ENCODE data around the gene ZNRF1. TPM values are rescaled to one million over a fixed set of nuclear protein-coding genes. Genes with fewer than 3 reads are reported as not detected.
"Not testable (repeated sequence)": the region's sequence is repeated elsewhere in the genome, so short reads cannot be mapped to it uniquely, and the experiment has no call there.

Gene ZNRF1
- total RNA-seq, 4 donors from 2014 or later, result 7.5 to 20.7 (median 15.1) TPM

DNA sequence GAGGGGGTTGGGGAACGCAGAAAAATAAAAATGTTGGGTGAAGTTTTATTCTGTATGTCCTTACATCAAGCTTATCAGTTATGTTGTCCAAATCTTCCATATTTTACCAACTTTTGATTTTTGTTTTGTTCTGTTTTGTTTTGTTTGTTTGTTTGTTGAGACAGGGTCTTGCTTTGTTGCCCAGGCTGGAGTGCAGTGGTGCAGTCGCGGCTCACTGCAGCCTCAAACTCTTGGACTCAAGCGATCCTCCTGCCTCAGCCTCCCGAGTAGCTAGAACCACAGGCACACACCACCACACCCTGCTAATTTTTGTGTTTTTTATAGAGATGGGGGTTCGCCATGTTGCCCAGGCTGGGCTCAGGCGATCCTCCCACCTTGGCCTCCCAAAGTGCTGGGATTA is 20.8 kb downstream of the ZNRF1 start:
- ATAC-seq (ENCODE audit: low FRiP score), result no peak
- DNase-seq (ENCODE audit: low spot score), result no peak
- TF ChIP-seq, protein P1, sequence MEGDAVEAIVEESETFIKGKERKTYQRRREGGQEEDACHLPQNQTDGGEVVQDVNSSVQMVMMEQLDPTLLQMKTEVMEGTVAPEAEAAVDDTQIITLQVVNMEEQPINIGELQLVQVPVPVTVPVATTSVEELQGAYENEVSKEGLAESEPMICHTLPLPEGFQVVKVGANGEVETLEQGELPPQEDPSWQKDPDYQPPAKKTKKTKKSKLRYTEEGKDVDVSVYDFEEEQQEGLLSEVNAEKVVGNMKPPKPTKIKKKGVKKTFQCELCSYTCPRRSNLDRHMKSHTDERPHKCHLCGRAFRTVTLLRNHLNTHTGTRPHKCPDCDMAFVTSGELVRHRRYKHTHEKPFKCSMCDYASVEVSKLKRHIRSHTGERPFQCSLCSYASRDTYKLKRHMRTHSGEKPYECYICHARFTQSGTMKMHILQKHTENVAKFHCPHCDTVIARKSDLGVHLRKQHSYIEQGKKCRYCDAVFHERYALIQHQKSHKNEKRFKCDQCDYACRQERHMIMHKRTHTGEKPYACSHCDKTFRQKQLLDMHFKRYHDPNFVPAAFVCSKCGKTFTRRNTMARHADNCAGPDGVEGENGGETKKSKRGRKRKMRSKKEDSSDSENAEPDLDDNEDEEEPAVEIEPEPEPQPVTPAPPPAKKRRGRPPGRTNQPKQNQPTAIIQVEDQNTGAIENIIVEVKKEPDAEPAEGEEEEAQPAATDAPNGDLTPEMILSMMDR (IDR thresholded peaks at IDR 0.05), result no peak

DNA sequence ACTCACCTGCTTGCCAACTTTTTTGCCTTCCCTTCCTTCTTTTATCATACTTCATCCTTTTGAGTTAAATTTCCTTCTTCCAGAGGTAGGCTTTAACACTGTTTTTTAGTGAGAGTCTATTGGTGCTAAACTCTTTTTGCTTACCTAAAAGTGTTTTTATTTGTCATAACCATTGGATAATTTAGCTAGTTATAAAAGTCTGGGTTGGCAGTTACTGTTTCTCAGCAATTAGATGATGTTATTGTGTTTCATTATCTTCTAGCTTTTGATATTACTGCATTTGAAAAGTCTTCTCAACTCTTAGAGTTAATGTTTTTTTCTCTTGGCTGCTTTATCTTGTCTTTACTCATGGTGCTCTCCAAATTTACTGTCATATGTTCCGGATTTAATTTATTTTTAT is 22.6 kb downstream of the ZNRF1 start:
- TF ChIP-seq, protein P1 (IDR thresholded peaks at IDR 0.05), result no peak
- no peak for DNase-seq (ENCODE audit: low spot score)
- ATAC-seq (ENCODE audit: low FRiP score), result no peak

DNA sequence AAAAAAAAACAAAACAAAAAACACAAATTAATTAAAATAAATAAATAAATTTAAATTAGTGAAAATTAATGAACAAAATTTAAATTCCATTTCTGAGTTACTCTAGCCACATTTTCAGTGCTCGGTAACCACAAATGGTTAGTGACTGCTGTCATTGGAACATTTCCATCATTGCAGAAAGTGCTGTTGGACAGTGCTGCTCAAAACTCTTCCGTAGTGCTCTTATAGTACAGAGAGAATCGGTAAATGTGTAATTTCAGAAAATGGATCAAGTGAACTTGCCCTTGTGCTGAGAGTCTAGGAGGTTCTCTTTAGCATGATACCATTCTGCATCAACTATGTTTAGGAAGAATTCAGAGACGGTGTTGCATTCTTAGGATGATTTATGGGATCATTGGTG is 23.7 kb downstream of the ZNRF1 start:
- ATAC-seq (ENCODE audit: low FRiP score), result no peak
- TF ChIP-seq, protein P1 (IDR thresholded peaks at IDR 0.05), result no peak
- no peak for DNase-seq (ENCODE audit: low spot score)

DNA sequence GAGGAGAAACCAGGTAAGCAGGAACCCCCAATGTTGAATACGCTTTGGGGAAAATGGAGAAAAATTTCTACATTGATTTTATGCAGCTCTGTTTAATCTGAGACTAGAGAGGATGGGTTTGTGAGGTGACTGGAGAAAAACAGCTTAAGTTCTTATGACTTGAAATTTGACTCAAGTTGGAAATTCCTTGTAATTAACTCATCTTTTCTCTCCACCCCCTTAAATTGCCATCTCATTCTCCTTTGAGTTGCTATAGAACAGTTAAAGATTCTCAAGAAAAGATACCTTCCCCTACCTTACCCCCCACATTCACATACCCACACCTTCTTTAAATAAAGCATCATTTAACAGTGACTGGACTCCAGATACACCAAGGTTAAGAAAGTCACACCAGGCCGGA is 24.2 kb downstream of the ZNRF1 start:
- ATAC-seq (ENCODE audit: low FRiP score) (no peak), DNase-seq (ENCODE audit: low spot score) (no peak)
- TF ChIP-seq, protein P1 (IDR thresholded peaks at IDR 0.05), result no peak

DNA sequence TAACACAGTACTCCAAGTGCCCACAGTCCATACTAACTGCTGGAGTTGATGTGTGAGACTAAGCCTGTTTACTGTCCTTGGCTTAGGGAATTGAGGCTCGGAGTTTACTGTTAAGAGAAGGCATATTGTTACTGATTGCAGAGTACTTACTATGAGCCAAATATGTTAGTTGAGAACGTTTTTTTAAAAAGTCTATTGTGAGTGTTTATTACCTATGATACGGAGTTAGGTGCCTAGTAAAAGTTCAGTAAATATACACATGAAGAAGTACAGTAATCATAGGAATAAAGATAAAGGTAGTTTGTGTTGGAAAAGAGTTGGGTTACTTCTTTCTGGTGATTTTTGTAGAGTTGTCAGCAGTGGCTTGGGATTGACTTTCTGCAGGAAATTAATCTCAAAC is 25.4 kb downstream of the ZNRF1 start:
- DNase-seq (ENCODE audit: low spot score) (no peak), ATAC-seq (ENCODE audit: low FRiP score) (no peak)
- TF ChIP-seq, protein P1 (IDR thresholded peaks at IDR 0.05), result no peak

DNA sequence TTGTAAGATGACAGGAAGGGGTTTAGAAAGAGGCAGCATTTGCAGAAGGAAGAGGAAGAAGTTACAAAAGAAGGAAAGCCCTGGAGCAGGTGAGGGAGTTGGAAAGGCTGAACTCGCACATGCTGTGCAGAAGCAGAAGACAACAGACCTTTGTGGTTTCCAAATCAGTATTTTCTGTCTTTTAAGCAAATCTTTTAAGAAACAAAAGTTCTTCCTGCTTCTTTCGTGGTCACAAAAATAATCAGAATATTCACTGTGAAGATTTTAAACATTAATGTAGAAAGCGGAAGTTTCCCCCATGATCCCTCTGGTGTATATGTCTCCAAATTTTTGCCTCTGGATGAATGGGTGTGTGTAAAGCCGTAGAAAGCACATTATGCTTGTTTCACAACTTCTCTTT is 25.8 kb downstream of the ZNRF1 start:
- ATAC-seq (ENCODE audit: low FRiP score) (no peak), DNase-seq (ENCODE audit: low spot score) (no peak)
- TF ChIP-seq, protein P1 (IDR thresholded peaks at IDR 0.05), result no peak

DNA sequence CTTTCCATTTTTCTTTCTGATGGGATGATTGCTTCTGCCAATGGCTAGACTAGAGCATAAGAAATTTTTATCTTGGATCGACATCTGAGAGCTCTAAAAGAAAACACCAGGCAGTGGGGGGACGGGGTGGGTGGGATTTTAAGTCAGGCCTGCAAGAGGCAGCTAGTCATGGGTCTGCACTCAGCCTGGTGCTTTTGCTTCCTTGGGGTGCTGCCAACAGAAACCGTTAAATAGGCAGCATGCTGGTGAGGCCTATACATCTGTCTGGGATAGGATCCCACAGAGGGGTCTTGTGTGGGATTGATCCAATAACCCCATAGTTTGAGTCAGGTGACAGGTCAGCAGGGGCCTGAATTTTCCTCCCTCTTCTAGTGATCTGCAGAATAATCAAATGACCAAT is 26.9 kb downstream of the ZNRF1 start:
- TF ChIP-seq, protein P1 (IDR thresholded peaks at IDR 0.05), result no peak
- no peak for ATAC-seq (ENCODE audit: low FRiP score)
- no peak for DNase-seq (ENCODE audit: low spot score)

DNA sequence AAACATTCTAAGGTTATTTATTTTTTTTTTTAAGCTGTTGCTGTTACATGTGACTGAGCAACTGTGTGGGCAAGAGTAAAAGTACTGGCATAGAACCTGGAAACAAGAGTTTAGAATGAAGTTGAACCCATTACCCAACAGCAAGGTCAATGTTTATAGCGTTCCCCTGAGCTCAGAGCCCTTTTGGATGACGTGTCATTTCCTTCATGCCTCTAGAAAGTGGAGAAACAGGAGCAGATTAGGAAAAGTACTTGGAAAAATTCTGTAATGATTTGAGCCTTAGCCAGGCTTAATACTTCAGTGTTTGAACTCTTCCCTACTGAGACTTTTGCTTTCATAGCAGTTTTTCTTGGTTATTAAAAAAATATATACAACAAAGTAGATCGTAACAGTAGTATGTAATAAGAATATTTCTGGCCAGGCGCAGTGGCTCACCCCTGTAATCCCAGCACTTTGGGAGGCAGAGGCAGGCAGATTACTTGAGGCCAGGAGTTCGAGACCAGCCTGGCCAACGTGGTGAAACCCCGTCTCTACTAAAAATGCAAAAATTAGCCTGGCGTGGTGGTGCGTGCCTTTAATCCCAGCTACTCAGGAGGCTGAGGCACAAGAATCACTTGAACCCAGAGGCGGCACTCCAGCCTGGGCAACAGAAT is 27.5 kb downstream of the ZNRF1 start:
- ATAC-seq (ENCODE audit: low FRiP score), result peak; percentile 96
- DNase-seq (ENCODE audit: low spot score), result not testable (repeated sequence)
